K562 (cell line): Measurements from ENCODE around the gene TRIM36.

ENCODE experiments used
- CEBPB ChIP-seq: fragments of 450-650 bp; IDR thresholded peaks from 2 replicates; pipeline ENCODE4 v1.6.1; 2016; ENCODE audit warnings: missing genetic modification characterization, missing compliant biosample characterization
- CREB1 ChIP-seq, 2 experiments: sonication (generic) in 1 of 2; formaldehyde crosslinking in 1 of 2; IDR thresholded peaks; 2 replicates each; pipeline versions ENCODE4 v1.6.1 to v1.8.0; 2012 to 2022; ENCODE audit warnings: inconsistent platforms in 1 of 2, mild to moderate bottlenecking in 1 of 2, missing genetic modification reagents in 1 of 2, moderate library complexity in 1 of 2
- GABPA ChIP-seq: fragments of 200-800 bp; sonication (Bioruptor generic); conservative IDR thresholded peaks from 2 replicates; pipeline ENCODE4 v1.6.1; 2016; ENCODE audit warnings: low read depth, missing genetic modification characterization, missing compliant biosample characterization
- POLR2A ChIP-seq: fragments of 450-650 bp; conservative IDR thresholded peaks from 2 replicates; pipeline ENCODE4 v1.6.1; 2016
- SAFB2 ChIP-seq: fragments of 200-400 bp; formaldehyde crosslinking; IDR thresholded peaks from 2 replicates; pipeline ENCODE4 v1.6.1; 2018; ENCODE audit warnings: borderline replicate concordance, low read length, low read depth, moderate library complexity; ENCODE audit not compliant: severe bottlenecking
- ZNF263 ChIP-seq: sonication (generic); formaldehyde crosslinking; IDR thresholded peaks from 2 replicates; pipeline ENCODE4 v1.8.0; 2022; ENCODE audit warnings: mild to moderate bottlenecking, missing genetic modification reagents, borderline replicate concordance
- ZNF274 ChIP-seq: IDR thresholded peaks from 2 replicates; pipeline ENCODE4 v1.6.1; 2011; ENCODE audit warnings: low read depth, mild to moderate bottlenecking, low read length, moderate library complexity, borderline replicate concordance
- TF ChIP-seq, protein P1 (sequence below), 2 experiments: fragments of 200-800 bp in 1 of 2; sonication (Bioruptor generic) in 1 of 2; sonication (generic) in 1 of 2; formaldehyde crosslinking in 1 of 2; IDR thresholded peaks in 1 of 2; conservative IDR thresholded peaks in 1 of 2; 2 replicates each; pipeline versions ENCODE4 v1.5.0 to v1.6.1; 2016 to 2020; ENCODE audit warnings: missing compliant biosample characterization in 1 of 2, missing genetic modification characterization in 1 of 2, missing genetic modification reagents in 1 of 2
- TF ChIP-seq, protein P2 (sequence below), 3 experiments: IDR thresholded peaks in 2 of 3; conservative IDR thresholded peaks in 1 of 3; 2 replicates each; pipeline ENCODE4 v1.5.1; 2011 to 2012; ENCODE audit warnings: low read length in 3 of 3, mild to moderate bottlenecking in 3 of 3, control low read depth in 2 of 3, improper control_type of control experiment in 1 of 3, inconsistent platforms in 1 of 3, low read depth in 1 of 3, mixed read lengths in 1 of 3, moderate library complexity in 1 of 3; ENCODE audit not compliant: insufficient read depth in 2 of 3

DNA sequence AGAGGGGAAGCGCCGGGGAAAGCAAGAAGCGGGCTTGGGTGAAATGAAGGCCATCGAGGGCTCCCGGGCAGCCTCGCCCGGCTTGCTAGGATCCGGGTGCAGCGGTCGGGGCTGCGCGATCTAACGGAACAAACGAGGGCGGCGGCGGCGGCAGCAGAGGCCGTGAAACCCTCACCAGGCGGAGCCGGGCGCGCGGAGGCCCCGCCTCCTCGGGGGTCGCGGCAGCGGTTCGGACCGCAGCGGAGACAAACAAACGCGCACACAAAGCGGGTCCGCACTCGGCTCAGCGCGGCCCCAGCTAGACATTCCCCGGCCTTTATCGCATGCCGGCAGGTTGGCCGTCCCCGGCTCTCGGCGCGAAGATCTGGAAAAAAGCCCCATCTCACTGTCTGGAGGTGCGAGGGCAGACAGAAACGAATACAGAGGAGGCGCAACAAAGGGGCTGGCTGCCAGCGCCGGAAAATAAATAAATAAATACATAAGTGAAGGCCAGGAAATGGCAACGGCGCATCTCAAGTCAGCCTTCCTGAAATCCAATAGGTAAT lies 10.5 kb upstream of the TRIM36 start:
- TF ChIP-seq, protein P1, sequence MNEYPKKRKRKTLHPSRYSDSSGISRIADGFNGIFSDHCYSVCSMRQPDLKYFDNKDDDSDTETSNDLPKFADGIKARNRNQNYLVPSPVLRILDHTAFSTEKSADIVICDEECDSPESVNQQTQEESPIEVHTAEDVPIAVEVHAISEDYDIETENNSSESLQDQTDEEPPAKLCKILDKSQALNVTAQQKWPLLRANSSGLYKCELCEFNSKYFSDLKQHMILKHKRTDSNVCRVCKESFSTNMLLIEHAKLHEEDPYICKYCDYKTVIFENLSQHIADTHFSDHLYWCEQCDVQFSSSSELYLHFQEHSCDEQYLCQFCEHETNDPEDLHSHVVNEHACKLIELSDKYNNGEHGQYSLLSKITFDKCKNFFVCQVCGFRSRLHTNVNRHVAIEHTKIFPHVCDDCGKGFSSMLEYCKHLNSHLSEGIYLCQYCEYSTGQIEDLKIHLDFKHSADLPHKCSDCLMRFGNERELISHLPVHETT (CRISPR knock-in tag; conservative IDR thresholded peaks at IDR 0.05 in 1 of 2, IDR thresholded peaks at IDR 0.05 in 1 of 2) = no peak
- TF ChIP-seq, protein P2, sequence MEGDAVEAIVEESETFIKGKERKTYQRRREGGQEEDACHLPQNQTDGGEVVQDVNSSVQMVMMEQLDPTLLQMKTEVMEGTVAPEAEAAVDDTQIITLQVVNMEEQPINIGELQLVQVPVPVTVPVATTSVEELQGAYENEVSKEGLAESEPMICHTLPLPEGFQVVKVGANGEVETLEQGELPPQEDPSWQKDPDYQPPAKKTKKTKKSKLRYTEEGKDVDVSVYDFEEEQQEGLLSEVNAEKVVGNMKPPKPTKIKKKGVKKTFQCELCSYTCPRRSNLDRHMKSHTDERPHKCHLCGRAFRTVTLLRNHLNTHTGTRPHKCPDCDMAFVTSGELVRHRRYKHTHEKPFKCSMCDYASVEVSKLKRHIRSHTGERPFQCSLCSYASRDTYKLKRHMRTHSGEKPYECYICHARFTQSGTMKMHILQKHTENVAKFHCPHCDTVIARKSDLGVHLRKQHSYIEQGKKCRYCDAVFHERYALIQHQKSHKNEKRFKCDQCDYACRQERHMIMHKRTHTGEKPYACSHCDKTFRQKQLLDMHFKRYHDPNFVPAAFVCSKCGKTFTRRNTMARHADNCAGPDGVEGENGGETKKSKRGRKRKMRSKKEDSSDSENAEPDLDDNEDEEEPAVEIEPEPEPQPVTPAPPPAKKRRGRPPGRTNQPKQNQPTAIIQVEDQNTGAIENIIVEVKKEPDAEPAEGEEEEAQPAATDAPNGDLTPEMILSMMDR (IDR thresholded peaks at IDR 0.05 in 2 of 3, conservative IDR thresholded peaks at IDR 0.05 in 1 of 3; ENCODE audit: insufficient read depth in 2 of 3, low read depth in 1 of 3, low read length in 3 of 3) = no peak
- no peak for TF ChIP-seq POLR2A
- TF ChIP-seq ZNF263 (CRISPR knock-in tag) = no peak
- no peak for TF ChIP-seq GABPA (tag)
- no peak for TF ChIP-seq ZNF274
- no peak for TF ChIP-seq CEBPB (tag)
- no peak for TF ChIP-seq CREB1 (IDR thresholded peaks at IDR 0.05)
- no peak for TF ChIP-seq CREB1 (CRISPR knock-in tag; IDR thresholded peaks at IDR 0.05)
- TF ChIP-seq SAFB2 = no peak
